ENCODE results near the gene PIGR.

Gene PIGR

DNA sequence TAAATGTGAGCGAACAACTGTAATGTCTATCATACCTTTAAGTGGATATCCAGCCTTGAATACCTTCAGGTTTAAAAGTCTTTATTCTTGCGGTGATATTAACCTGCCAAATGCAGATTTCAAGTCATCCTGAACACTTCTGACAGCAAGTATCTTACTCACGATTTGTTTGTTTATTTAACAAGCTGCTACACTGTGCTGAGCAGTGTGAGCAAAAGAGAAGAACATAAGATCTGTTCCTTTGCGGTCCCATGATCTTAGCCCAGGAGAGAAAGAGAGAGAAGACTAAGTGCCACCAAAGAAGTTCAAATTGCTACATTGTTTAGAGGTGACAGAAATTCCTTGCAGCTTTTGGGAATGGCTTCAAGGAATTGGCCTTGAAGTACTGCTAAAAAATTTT, 58.6 kb downstream of the PIGR start:
- DNase-seq, result no peak

DNA sequence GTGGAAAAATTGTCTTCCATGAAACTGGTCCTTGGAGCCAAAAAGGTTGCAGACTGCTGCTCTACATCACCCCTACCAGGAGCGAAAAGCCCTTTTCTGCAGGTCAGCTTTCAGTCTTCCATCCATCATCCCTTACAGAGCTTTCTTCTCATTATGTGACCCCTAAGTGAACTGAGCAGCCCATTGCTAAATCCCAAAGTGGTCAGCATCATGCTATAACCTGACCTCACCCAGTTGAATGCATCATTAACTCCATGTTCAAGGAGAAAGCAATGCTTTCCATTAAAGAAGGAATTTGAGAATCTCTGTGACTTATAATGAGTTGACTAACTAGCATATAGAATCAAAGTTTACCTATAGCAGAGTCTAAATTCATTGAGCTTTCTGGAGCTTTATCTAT, 59.4 kb downstream of the PIGR start:
- no peak for DNase-seq

DNA sequence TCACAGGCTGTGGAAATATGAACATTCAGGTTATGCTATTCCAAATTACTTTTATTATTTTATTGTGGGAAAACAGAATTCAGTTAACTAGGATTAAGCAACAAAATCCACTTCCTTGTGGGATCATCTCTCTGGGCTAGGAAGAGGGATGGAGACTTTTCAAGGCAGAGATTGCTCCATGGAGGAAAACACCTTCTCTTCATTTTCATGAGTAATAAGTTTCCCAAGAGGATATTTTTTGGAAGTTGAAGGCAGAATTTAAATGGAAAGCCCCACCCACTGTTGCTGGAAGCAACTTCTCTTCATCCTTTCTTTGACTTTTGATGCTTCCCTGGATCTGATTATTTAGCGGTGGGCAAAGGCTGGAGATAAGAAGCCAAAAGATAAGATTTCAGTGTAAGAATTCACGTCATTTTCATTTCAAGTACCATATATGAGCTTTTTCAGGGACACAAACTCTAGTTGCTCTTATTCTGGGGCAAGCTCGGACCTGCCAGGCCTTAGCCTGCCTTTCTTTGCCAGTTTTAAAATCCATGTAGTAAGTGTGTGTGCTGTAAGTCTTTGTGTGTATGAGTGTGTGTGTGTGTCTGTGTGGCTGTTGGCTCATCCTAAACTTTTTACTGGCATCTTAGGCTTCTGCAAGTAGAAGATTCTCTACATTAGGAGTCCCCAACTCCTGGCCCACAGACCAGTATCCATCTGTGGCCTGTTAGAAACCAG, 60.8 kb downstream of the PIGR start:
- no peak for DNase-seq

DNA sequence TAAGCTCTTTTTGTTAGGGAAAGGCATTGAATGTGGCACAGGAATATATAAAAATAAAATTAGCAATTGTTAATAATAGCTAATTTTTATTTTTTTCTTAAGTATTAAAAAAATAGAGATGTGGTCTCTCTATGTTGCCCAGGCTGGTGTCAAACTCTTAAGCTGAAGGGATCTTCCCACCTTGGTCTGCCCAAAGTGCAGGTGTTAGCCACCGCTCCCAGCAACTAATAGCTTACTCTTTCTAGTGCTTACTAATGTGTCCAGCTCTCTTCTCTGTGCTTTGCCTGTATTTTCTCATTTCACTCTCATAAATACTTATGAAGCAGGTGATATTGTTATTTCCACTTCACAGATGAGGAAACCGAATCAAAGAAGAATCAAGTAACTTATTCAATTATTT, 62.4 kb downstream of the PIGR start:
- no peak for DNase-seq

DNA sequence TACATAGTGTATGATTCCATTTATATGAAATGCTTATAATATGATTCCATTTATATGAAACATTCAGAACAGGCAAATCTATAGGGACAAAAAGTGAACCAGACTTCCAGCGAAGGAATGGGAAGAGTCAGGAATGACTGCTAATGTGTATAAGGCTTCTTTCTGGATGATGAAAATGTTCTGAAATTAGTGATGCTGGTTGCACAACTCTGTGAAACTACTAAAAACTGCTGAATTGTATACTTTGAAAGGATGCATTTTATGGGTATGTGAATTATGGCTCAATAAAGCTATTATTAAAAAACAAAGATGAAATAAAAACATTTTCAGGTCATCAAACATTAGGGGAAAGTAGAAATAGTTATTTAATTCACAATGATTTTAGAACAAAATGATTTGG, 63.1 kb downstream of the PIGR start:
- no peak for DNase-seq

DNA sequence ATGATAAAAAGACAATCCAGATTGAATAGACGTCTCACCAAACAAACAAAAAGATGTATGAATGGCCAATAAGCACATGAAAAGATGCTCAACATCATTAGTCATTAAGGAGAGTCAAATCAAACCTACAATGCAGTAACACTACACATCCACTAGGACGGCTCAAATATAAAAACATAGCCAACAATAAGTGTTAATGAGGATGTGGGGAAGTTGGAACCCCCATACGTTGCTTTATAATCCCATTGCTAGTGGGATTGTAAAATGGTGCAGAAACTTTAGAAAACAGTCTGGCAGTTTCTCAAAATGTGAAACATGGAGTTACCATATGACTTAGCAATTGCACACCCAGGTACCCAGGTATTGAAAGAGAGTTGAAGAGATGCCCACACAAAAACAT, 63.7 kb downstream of the PIGR start:
- DNase-seq, result no peak

DNA sequence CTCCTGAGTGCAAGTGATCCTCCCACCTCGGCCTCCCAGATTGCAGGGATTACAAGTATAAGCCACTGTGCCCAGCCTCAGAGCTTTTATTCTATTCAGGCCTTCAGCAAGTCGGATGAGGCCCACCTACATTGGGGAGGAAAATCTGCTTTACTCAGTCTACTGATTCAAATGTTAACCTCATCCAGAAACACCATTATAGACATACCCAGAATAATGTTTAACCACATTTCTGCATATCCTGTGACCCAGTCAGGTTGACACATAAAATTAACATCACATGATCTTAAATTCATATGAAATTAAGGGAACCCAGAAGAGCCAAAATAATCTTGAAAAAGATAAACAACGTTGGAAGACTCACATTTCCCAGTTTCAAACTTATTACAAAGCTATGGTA, 66.0 kb downstream of the PIGR start:
- DNase-seq, result no peak

Measured in NCI-H526 treated with DMSO at 0.1 percent for 48 hours (cell line).